ENCODE results near the gene SPSB3. TPM values are rescaled to one million over a fixed set of nuclear protein-coding genes. Genes with fewer than 3 reads are reported as not detected.

The SPSB3 gene
- total and polyA plus RNA-seq, 12 donors = 8.3 to 297 (median 107) TPM

GRCh38 chr16:1769402-1770300 is 12.7 kb downstream of the SPSB3 start:
- intact Hi-C loops (cut with DNase I) = loop anchor here in 1 of 2 donors (5.0 kb wide), 1 partner anchor 58 kb away; the partner anchor contains the start of genes FAHD1 and HAGH
- 63 to 71% (median 65%) methylated on average over 3 to 27 of the region's 27 CpGs for WGBS, 4 donors

GRCh38 chr16:1768767-1769401 is 13.5 kb downstream of the SPSB3 start:
- Histone ChIP-seq H3K27ac (peak overlapping the region in 2 of 5 donors; percentile 92 to 93), H3K9me3 (replicated peaks in 1 of 3) (no peaks in the 10 kb centered on the region), H3K27me3 (no peaks in the 10 kb centered on the region), H3K36me3 (replicated peaks in 1 of 2) (peaks cover 0 to 55% of the 10 kb centered on the region in 2 donors), H3K4me3 (no peak overlapping the region), H3K4me1 (replicated peaks in 1 of 2) (peaks cover 15 to 25% of the 10 kb centered on the region in 2 donors)
- WGBS, 4 donors = 73 to 90% (median 76%) methylated on average over 12 to 26 of the region's 26 CpGs
- peak in 3 of 7 donors; percentile 41 to 70 (median 46) for DNase-seq
- intact Hi-C loops (cut with DNase I) = no loop called here
- no peak for TF ChIP-seq POLR2A (IDR thresholded peaks at IDR 0.05)
- no peak for TF ChIP-seq CTCF (IDR thresholded peaks at IDR 0.05)

More at GRCh38 chr16:1769402-1770300, 12.7 kb downstream of the SPSB3 start:
- H3K27me3 ChIP-seq = no peaks in the 10 kb centered on the region
- peaks cover 22 to 32% of the 10 kb centered on the region in 2 donors for H3K4me1 ChIP-seq (replicated peaks in 1 of 2)
- no peak for TF ChIP-seq POLR2A (IDR thresholded peaks at IDR 0.05)
- no peak for TF ChIP-seq CTCF (IDR thresholded peaks at IDR 0.05)
- DNase-seq = no peak
- peak overlapping the region in 1 of 4 donors; percentile 91 for H3K4me3 ChIP-seq
- peaks cover 0 to 47% of the 10 kb centered on the region in 2 donors for H3K36me3 ChIP-seq (replicated peaks in 1 of 2)
- H3K27ac ChIP-seq = peak overlapping the region in 4 of 5 donors; percentile 87 to 93 (median 92)
- no peaks in the 10 kb centered on the region for H3K9me3 ChIP-seq (replicated peaks in 1 of 3)

GRCh38 chr16:1768061-1768766 is 14.2 kb downstream of the SPSB3 start:
- peaks cover 0 to 59% of the 10 kb centered on the region in 2 donors for H3K36me3 ChIP-seq (replicated peaks in 1 of 2)
- no peak overlapping the region for H3K27ac ChIP-seq
- TF ChIP-seq CTCF (IDR thresholded peaks at IDR 0.05) = no peak
- TF ChIP-seq POLR2A (IDR thresholded peaks at IDR 0.05) = no peak
- WGBS, 4 donors = 86 to 90% (median 89%) methylated on average over 14 to 41 of the region's 41 CpGs
- H3K4me3 ChIP-seq = no peak overlapping the region
- peaks cover 12 to 22% of the 10 kb centered on the region in 2 donors for H3K4me1 ChIP-seq (replicated peaks in 1 of 2)
- no peaks in the 10 kb centered on the region for H3K9me3 ChIP-seq (replicated peaks in 1 of 3)
- intact Hi-C loops (cut with DNase I) = no loop called here
- no peak for DNase-seq
- H3K27me3 ChIP-seq = no peaks in the 10 kb centered on the region
